ENCODE measurements around the gene GAS7. TPM values are rescaled to one million over a fixed set of nuclear protein-coding genes. Genes with fewer than 3 reads are reported as not detected.
"Not testable (repeated sequence)": the region's sequence is repeated elsewhere in the genome, so short reads cannot be mapped to it uniquely, and the experiment has no call there.

GAS7 gene
- polyA plus RNA-seq, 1 donor (not counting 4 experiments of a cell fraction or from before 2014, with no cell fraction given), result 0.10 TPM

DNA sequence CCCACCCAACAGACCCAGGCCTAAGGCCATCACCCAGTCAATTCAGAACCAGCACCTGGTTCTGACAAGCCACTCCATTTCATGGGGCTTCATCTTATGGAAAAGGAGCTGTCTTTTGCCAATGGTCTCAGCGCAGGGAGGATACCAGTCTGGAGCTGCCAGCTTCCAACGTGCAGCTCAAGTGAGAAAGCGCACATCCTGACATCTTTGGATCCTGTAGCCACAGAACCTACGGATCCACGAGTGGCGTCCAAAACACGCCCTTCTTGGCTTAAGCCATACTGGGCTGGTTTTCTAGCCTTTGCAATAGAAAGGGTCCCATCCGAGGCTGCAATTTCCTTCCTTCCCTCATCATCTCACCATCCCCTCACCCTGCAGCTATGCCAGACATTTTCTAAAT lies 101.8 kb downstream of the GAS7 start:
- no peaks in the 10 kb centered on the region for H3K79me2 ChIP-seq (ENCODE audit: control insufficient read depth, insufficient read depth, low read length)
- no peak overlapping the region for H2AFZ ChIP-seq (ENCODE audit: control insufficient read depth, low read length)
- H3K9me3 ChIP-seq (ENCODE audit: control insufficient read depth, low read depth, low read length), result peaks cover 2% of the 10 kb centered on the region
- no peak overlapping the region for H3K9ac ChIP-seq (ENCODE audit: control insufficient read depth, extremely low read depth, insufficient read depth, low read length)
- no peak for DNase-seq (ENCODE audit: low read depth, low spot score)
- H3K36me3 ChIP-seq (ENCODE audit: control insufficient read depth in 2 of 2, extremely low read depth in 1 of 2, insufficient read depth in 2 of 2, low read length in 2 of 2), result no peaks in the 10 kb centered on the region
- H3K4me3 ChIP-seq (ENCODE audit: control insufficient read depth in 2 of 3, extremely low read depth in 1 of 3, insufficient read depth in 2 of 3, low read depth in 1 of 3, low read length in 3 of 3), result no peak overlapping the region
- no peaks in the 10 kb centered on the region for H3K9me1 ChIP-seq (ENCODE audit: control insufficient read depth, extremely low read depth, insufficient read depth, low read length)
- H3K27ac ChIP-seq (ENCODE audit: control insufficient read depth, insufficient read depth, low read length), result no peak overlapping the region
- no peak overlapping the region for H3K4me2 ChIP-seq (ENCODE audit: control insufficient read depth, extremely low read depth, insufficient read depth, low read depth, low read length)
- H3K4me1 ChIP-seq (ENCODE audit: control insufficient read depth, extremely low read depth, insufficient read depth, low read length), result no peaks in the 10 kb centered on the region
- FAIRE-seq, result no peak
- H4K20me1 ChIP-seq (ENCODE audit: control insufficient read depth, extremely low read depth, insufficient read depth, low read length), result no peaks in the 10 kb centered on the region
- TF ChIP-seq, protein P1, sequence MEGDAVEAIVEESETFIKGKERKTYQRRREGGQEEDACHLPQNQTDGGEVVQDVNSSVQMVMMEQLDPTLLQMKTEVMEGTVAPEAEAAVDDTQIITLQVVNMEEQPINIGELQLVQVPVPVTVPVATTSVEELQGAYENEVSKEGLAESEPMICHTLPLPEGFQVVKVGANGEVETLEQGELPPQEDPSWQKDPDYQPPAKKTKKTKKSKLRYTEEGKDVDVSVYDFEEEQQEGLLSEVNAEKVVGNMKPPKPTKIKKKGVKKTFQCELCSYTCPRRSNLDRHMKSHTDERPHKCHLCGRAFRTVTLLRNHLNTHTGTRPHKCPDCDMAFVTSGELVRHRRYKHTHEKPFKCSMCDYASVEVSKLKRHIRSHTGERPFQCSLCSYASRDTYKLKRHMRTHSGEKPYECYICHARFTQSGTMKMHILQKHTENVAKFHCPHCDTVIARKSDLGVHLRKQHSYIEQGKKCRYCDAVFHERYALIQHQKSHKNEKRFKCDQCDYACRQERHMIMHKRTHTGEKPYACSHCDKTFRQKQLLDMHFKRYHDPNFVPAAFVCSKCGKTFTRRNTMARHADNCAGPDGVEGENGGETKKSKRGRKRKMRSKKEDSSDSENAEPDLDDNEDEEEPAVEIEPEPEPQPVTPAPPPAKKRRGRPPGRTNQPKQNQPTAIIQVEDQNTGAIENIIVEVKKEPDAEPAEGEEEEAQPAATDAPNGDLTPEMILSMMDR (optimal IDR thresholded peaks at IDR 0.05 in 1 of 3, IDR thresholded peaks at IDR 0.05 in 1 of 3, conservative IDR thresholded peaks at IDR 0.05 in 1 of 3; ENCODE audit: extremely low read depth in 1 of 3, insufficient read depth in 2 of 3, low read length in 3 of 3), result no peak
- dilution Hi-C loops (cut with MboI; ENCODE audit: extremely low pct_ligation_motif_present, low sequenced_read_pairs), result no loop called here
- H3K27me3 ChIP-seq (ENCODE audit: control insufficient read depth, extremely low read depth, insufficient read depth, low read length), result no peaks in the 10 kb centered on the region

DNA sequence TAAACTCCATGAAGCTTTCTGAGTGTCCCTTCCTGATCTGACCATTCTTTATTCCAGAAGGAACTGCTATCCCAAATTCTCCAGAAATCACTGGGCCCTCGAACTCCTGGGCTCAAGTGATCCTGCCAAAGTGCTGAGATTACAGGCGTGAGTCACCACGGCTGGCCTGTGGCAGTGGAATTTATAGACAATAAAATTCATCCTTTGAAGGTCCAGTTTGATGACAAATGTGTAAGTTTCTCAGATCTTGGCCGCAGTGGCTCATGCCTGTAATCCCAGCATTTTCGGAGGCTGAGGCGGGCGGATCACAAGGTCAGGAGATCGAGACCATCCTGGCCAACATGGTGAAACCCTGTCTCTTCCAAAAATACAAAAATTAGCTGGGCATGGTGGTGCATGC lies 103.1 kb downstream of the GAS7 start:
- dilution Hi-C loops (cut with MboI; ENCODE audit: extremely low pct_ligation_motif_present, low sequenced_read_pairs); H3K9ac ChIP-seq (ENCODE audit: control insufficient read depth, extremely low read depth, insufficient read depth, low read length); DNase-seq (ENCODE audit: low read depth, low spot score); H3K79me2 ChIP-seq (ENCODE audit: control insufficient read depth, insufficient read depth, low read length); H3K9me1 ChIP-seq (ENCODE audit: control insufficient read depth, extremely low read depth, insufficient read depth, low read length); FAIRE-seq; H3K27me3 ChIP-seq (ENCODE audit: control insufficient read depth, extremely low read depth, insufficient read depth, low read length); H3K4me1 ChIP-seq (ENCODE audit: control insufficient read depth, extremely low read depth, insufficient read depth, low read length); H3K4me3 ChIP-seq (ENCODE audit: control insufficient read depth in 2 of 3, extremely low read depth in 1 of 3, insufficient read depth in 2 of 3, low read depth in 1 of 3, low read length in 3 of 3); H4K20me1 ChIP-seq (ENCODE audit: control insufficient read depth, extremely low read depth, insufficient read depth, low read length); H2AFZ ChIP-seq (ENCODE audit: control insufficient read depth, low read length); H3K36me3 ChIP-seq (ENCODE audit: control insufficient read depth in 2 of 2, extremely low read depth in 1 of 2, insufficient read depth in 2 of 2, low read length in 2 of 2); H3K4me2 ChIP-seq (ENCODE audit: control insufficient read depth, extremely low read depth, insufficient read depth, low read depth, low read length); H3K9me3 ChIP-seq (ENCODE audit: control insufficient read depth, low read depth, low read length); H3K27ac ChIP-seq (ENCODE audit: control insufficient read depth, insufficient read depth, low read length): not testable (repeated sequence)

DNA sequence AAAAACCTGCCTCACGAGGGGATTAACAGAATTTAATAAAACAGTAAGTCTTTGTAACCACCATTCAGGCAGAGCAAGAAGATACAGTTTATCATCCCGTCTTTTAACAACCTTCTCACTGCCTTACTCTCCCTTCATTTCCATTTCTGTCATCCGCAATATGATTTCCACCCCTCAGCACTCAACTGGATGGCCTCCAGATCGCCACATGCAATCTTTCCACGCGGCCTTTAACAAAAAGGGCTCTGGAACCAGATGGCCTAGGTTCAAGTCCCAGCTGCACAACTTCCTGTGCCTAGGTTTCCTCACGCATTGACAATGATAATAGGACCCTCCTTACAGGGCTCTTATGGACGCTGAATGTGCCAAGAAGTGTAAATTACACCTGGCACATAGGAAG lies 103.6 kb downstream of the GAS7 start:
- FAIRE-seq, result no peak
- no peaks in the 10 kb centered on the region for H4K20me1 ChIP-seq (ENCODE audit: control insufficient read depth, extremely low read depth, insufficient read depth, low read length)
- H3K9ac ChIP-seq (ENCODE audit: control insufficient read depth, extremely low read depth, insufficient read depth, low read length), result no peak overlapping the region
- H3K9me3 ChIP-seq (ENCODE audit: control insufficient read depth, low read depth, low read length), result peaks cover 2% of the 10 kb centered on the region
- H3K9me1 ChIP-seq (ENCODE audit: control insufficient read depth, extremely low read depth, insufficient read depth, low read length), result no peaks in the 10 kb centered on the region
- no peak for DNase-seq (ENCODE audit: low read depth, low spot score)
- no peaks in the 10 kb centered on the region for H3K4me1 ChIP-seq (ENCODE audit: control insufficient read depth, extremely low read depth, insufficient read depth, low read length)
- peaks cover 3% of the 10 kb centered on the region for H3K27me3 ChIP-seq (ENCODE audit: control insufficient read depth, extremely low read depth, insufficient read depth, low read length)
- H3K36me3 ChIP-seq (ENCODE audit: control insufficient read depth in 2 of 2, extremely low read depth in 1 of 2, insufficient read depth in 2 of 2, low read length in 2 of 2), result no peaks in the 10 kb centered on the region
- TF ChIP-seq, protein P1 (optimal IDR thresholded peaks at IDR 0.05 in 1 of 3, IDR thresholded peaks at IDR 0.05 in 1 of 3, conservative IDR thresholded peaks at IDR 0.05 in 1 of 3; ENCODE audit: extremely low read depth in 1 of 3, insufficient read depth in 2 of 3, low read length in 3 of 3), result no peak
- no peak for TF ChIP-seq EZH2 (IDR thresholded peaks at IDR 0.05; ENCODE audit: low read length)
- H3K27ac ChIP-seq (ENCODE audit: control insufficient read depth, insufficient read depth, low read length), result no peak overlapping the region
- no peak overlapping the region for H2AFZ ChIP-seq (ENCODE audit: control insufficient read depth, low read length)
- H3K4me2 ChIP-seq (ENCODE audit: control insufficient read depth, extremely low read depth, insufficient read depth, low read depth, low read length), result no peak overlapping the region
- dilution Hi-C loops (cut with MboI; ENCODE audit: extremely low pct_ligation_motif_present, low sequenced_read_pairs), result no loop called here
- H3K4me3 ChIP-seq (ENCODE audit: control insufficient read depth in 2 of 3, extremely low read depth in 1 of 3, insufficient read depth in 2 of 3, low read depth in 1 of 3, low read length in 3 of 3), result no peak overlapping the region
- no peaks in the 10 kb centered on the region for H3K79me2 ChIP-seq (ENCODE audit: control insufficient read depth, insufficient read depth, low read length)

Data from keratinocyte (primary cell).